Neural cell (in vitro differentiated cells): Measurements from ENCODE around the gene MARS1. TPM values are rescaled to one million over a fixed set of nuclear protein-coding genes. Genes with fewer than 3 reads are reported as not detected.

Experiments used
- H2AFZ ChIP-seq: fragments of 200-600, 300-800 bp; sonication (generic), shearing (Covaris generic); 2 replicates; pipeline ENCODE4 v1.6.0; 2014; ENCODE audit warnings: low read depth, mild to moderate bottlenecking, antibody characterized with exemption, low read length, moderate library complexity
- H3F3A ChIP-seq: fragments of 200-600 bp; shearing (Covaris generic); 2 replicates; pipeline ENCODE4 v1.6.1; 2016; ENCODE audit warnings: mild to moderate bottlenecking, moderate library complexity, mixed read lengths, antibody characterized with exemption, low read length; ENCODE audit not compliant: insufficient read depth, poor library complexity, severe bottlenecking
- H3K27ac ChIP-seq: fragments of 200-600, 300-800 bp; sonication (generic), shearing (Covaris generic); 2 replicates; pipeline ENCODE4 v1.5.1; 2014; ENCODE audit warnings: mild to moderate bottlenecking, low read length, moderate library complexity
- H3K27me3 ChIP-seq: fragments of 300-800, 200-600 bp; sonication (generic), shearing (Covaris generic); 2 replicates; pipeline ENCODE4 v1.6.0; 2014; ENCODE audit warnings: mild to moderate bottlenecking, low read depth, low read length, moderate library complexity; ENCODE audit not compliant: insufficient read depth
- H3K36me3 ChIP-seq: fragments of 300-800, 200-600 bp; sonication (generic), shearing (Covaris generic); 2 replicates; pipeline ENCODE4 v1.5.1; 2014; ENCODE audit warnings: mild to moderate bottlenecking, antibody characterized with exemption, low read length, moderate library complexity; ENCODE audit not compliant: insufficient read depth
- H3K4me2 ChIP-seq: fragments of 300-800, 200-600 bp; sonication (generic), shearing (Covaris generic); 2 replicates; pipeline ENCODE4 v1.6.0; 2014; ENCODE audit warnings: mild to moderate bottlenecking, low read length
- H3K4me3 ChIP-seq: fragments of 300-800, 200-600 bp; sonication (generic), shearing (Covaris generic); 2 replicates; pipeline ENCODE4 v1.5.1; 2014; ENCODE audit warnings: mild to moderate bottlenecking, low read length, moderate library complexity
- H3K79me2 ChIP-seq: fragments of 200-600 bp; shearing (Covaris generic); replicated peaks from 2 replicates; pipeline ENCODE4 v1.6.0; 2014; ENCODE audit warnings: mild to moderate bottlenecking, low read length, moderate library complexity; ENCODE audit not compliant: insufficient read depth
- H3K9ac ChIP-seq: fragments of 300-800, 200-600 bp; sonication (generic), shearing (Covaris generic); 2 replicates; pipeline ENCODE4 v1.6.1; 2016; ENCODE audit warnings: mild to moderate bottlenecking, low read length, mixed read lengths
- H3K9me2 ChIP-seq: fragments of 200-600 bp; shearing (Covaris generic); 2 replicates; pipeline ENCODE4 v1.6.1; 2016; ENCODE audit warnings: mild to moderate bottlenecking, low read length, mixed read lengths; ENCODE audit not compliant: insufficient read depth
- H3K9me3 ChIP-seq: fragments of 200-600, 300-800 bp; sonication (generic), shearing (Covaris generic); 2 replicates; pipeline ENCODE4 v1.6.1; 2016; ENCODE audit warnings: mild to moderate bottlenecking, mixed run types, low read length, moderate library complexity, mixed read lengths
- H4K20me1 ChIP-seq: fragments of 200-600 bp; shearing (Covaris generic); 2 replicates; pipeline ENCODE4 v1.6.1; 2016; ENCODE audit warnings: mild to moderate bottlenecking, mixed run types; ENCODE audit not compliant: insufficient read depth
- EP300 ChIP-seq: fragments of 450-650 bp; conservative IDR thresholded peaks from 2 replicates; pipeline ENCODE4 v1.6.1; 2014; ENCODE audit warnings: antibody characterized with exemption, mild to moderate bottlenecking, moderate library complexity; ENCODE audit not compliant: poor library complexity, severe bottlenecking
- EZH2 ChIP-seq: fragments of 200-600, 300-800 bp; shearing (Covaris generic), sonication (generic); IDR thresholded peaks from 2 replicates; pipeline ENCODE4 v1.6.1; 2014; ENCODE audit warnings: antibody characterized with exemption, low read length, borderline replicate concordance, mild to moderate bottlenecking; ENCODE audit not compliant: insufficient read depth, poor library complexity, severe bottlenecking
- RAD21 ChIP-seq: fragments of 450-650 bp; conservative IDR thresholded peaks from 2 replicates; pipeline ENCODE4 v1.6.1; 2014; ENCODE audit warnings: antibody characterized with exemption, mild to moderate bottlenecking, moderate library complexity
- SMC3 ChIP-seq: fragments of 450-650 bp; conservative IDR thresholded peaks from 2 replicates; pipeline ENCODE4 v1.6.1; 2014; ENCODE audit warnings: antibody characterized with exemption, mild to moderate bottlenecking, moderate library complexity; ENCODE audit not compliant: poor library complexity
- TAF1 ChIP-seq: IDR thresholded peaks from 2 replicates; pipeline ENCODE4 v1.6.1; 2012; ENCODE audit warnings: low read depth
- polyA plus RNA-seq: library from polyadenylated mRNA; depleted of rRNA; stranded (reverse); fragments of >200 nt; gene quantifications from 2 replicates; pipeline ENCODE4 v1.2.3, GENCODE V29; 2014
- TF ChIP-seq, protein P1 (sequence below): fragments of 450-650 bp; IDR thresholded peaks from 2 replicates; pipeline ENCODE4 v1.5.1; 2014; ENCODE audit warnings: antibody characterized with exemption, mild to moderate bottlenecking, moderate library complexity; ENCODE audit not compliant: poor library complexity, severe bottlenecking
- TF ChIP-seq, protein P2 (sequence below): IDR thresholded peaks from 2 replicates; pipeline ENCODE4 v1.6.1; 2012; ENCODE audit warnings: borderline replicate concordance

MARS1 gene
- polyA plus RNA-seq, 1 donor from 2014 or later, result 321 TPM

DNA sequence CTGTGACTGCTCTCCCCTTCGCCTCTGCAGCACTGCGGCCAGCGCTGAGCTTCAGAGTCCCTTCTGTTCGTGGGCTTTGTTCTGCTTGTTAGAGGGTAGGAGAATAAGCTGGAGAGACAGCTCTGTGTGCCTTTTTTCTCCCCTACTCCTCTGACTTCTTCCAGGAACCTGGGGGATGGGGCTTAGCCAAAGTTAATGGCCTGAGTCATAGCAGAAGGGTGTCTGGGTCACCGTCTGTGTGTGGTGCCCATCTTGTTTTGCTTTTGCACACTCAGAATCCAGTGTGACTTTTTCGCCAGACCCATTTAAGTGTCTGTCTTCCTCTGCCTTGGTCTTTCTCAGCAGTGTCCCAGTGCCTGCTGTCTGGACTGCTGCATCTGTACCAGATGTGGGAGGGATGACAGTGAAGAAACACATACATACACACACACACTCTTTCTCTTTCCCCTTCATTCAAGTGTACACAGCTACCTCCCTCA is 65.0 kb downstream of the MARS1 start:
- no peak for TF ChIP-seq TAF1
- no peak for TF ChIP-seq SMC3
- no peak for TF ChIP-seq EP300

DNA sequence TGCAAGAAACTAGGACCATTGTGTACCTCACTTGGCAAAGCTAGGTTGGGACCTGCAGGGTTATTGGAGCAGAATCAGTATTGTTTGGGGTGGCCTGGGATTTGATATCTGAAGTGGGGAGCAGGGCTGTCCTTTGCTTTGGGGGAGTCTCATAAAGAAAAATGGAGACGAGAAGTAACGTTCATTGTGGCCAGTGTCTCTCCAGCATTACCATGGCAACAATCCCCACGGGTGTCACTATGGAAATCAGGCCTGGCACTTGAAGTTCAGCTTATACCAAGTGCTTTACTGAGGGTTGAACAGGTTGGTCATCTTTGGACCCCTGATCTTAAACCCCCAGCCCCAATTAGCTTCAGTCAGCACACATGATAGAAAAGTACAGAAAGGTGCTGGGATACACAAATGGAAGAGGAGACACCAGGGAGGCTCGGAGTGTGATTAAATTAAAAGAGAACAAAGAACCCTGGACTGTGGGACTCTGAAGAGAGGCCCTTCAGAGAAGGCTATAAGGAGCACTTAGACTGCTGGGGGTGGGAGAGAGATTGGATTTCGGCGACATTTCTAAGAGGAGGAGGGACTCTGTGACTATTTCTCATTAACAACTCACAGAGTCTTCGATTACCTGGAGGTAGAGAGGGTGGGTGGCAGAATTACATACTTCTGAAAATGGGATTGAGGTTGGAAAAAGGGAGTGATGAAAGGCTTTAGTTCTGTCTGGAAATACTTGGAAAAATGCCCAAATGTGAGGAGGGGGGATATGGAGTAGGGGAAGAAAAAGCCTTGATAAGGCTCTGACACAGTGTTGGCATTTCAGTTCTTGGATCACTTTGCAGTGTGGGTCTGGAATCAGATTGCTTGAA is 65.7 kb downstream of the MARS1 start:
- Histone ChIP-seq H4K20me1 (peaks cover 5% of the 10 kb centered on the region), H2AFZ (no peak overlapping the region), H3K4me2 (peak overlapping the region; percentile 90), H3K79me2 (peaks cover 79% of the 10 kb centered on the region), H3K27ac (peak overlapping the region; percentile 91), H3K4me3 (peak overlapping the region; percentile 79), H3K27me3 (no peaks in the 10 kb centered on the region), H3F3A (peaks cover 7% of the 10 kb centered on the region), H3K36me3 (no peaks in the 10 kb centered on the region), H3K9me3 (no peaks in the 10 kb centered on the region), H3K9me2 (no peaks in the 10 kb centered on the region), H3K9ac (peak overlapping the region; percentile 99)
- TF ChIP-seq RAD21 (no peak), SMC3 (no peak), EP300 (no peak), EZH2 (no peak), TAF1 (no peak)
- TF ChIP-seq, protein P1, sequence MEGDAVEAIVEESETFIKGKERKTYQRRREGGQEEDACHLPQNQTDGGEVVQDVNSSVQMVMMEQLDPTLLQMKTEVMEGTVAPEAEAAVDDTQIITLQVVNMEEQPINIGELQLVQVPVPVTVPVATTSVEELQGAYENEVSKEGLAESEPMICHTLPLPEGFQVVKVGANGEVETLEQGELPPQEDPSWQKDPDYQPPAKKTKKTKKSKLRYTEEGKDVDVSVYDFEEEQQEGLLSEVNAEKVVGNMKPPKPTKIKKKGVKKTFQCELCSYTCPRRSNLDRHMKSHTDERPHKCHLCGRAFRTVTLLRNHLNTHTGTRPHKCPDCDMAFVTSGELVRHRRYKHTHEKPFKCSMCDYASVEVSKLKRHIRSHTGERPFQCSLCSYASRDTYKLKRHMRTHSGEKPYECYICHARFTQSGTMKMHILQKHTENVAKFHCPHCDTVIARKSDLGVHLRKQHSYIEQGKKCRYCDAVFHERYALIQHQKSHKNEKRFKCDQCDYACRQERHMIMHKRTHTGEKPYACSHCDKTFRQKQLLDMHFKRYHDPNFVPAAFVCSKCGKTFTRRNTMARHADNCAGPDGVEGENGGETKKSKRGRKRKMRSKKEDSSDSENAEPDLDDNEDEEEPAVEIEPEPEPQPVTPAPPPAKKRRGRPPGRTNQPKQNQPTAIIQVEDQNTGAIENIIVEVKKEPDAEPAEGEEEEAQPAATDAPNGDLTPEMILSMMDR, result no peak
- TF ChIP-seq, protein P2, sequence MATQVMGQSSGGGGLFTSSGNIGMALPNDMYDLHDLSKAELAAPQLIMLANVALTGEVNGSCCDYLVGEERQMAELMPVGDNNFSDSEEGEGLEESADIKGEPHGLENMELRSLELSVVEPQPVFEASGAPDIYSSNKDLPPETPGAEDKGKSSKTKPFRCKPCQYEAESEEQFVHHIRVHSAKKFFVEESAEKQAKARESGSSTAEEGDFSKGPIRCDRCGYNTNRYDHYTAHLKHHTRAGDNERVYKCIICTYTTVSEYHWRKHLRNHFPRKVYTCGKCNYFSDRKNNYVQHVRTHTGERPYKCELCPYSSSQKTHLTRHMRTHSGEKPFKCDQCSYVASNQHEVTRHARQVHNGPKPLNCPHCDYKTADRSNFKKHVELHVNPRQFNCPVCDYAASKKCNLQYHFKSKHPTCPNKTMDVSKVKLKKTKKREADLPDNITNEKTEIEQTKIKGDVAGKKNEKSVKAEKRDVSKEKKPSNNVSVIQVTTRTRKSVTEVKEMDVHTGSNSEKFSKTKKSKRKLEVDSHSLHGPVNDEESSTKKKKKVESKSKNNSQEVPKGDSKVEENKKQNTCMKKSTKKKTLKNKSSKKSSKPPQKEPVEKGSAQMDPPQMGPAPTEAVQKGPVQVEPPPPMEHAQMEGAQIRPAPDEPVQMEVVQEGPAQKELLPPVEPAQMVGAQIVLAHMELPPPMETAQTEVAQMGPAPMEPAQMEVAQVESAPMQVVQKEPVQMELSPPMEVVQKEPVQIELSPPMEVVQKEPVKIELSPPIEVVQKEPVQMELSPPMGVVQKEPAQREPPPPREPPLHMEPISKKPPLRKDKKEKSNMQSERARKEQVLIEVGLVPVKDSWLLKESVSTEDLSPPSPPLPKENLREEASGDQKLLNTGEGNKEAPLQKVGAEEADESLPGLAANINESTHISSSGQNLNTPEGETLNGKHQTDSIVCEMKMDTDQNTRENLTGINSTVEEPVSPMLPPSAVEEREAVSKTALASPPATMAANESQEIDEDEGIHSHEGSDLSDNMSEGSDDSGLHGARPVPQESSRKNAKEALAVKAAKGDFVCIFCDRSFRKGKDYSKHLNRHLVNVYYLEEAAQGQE, result no peak

More for the DNA sequence above, 65.0 kb downstream of the MARS1 start:
- Histone ChIP-seq H3K27ac (peak overlapping the region; percentile 91), H3K4me3 (peak overlapping the region; percentile 79), H3K79me2 (peaks cover 77% of the 10 kb centered on the region), H3F3A (peaks cover 7% of the 10 kb centered on the region), H3K36me3 (no peaks in the 10 kb centered on the region), H3K9me3 (no peaks in the 10 kb centered on the region), H3K9me2 (no peaks in the 10 kb centered on the region), H3K4me2 (peak overlapping the region; percentile 90), H4K20me1 (peaks cover 5% of the 10 kb centered on the region), H3K27me3 (no peaks in the 10 kb centered on the region), H2AFZ (no peak overlapping the region), H3K9ac (peak overlapping the region; percentile 99)
